HEK293T (cell line): ENCODE data around the gene IL31.

ENCODE experiments used
- CTCF ChIA-PET: fragments of 350-600 bp; formaldehyde crosslinking; extraction: SDS; loops from one replicate; lab custom pipeline; 2021; ENCODE audit warnings: antibody characterized with exemption, inconsistent platforms; lab: Yijun Ruan, JAX
- POLR2A ChIA-PET: fragments of 350-600 bp; formaldehyde crosslinking; extraction: SDS; loops from one replicate; lab custom pipeline; 2020; ENCODE audit warnings: antibody characterized with exemption, inconsistent platforms; lab: Yijun Ruan, JAX
- DNase-seq: peaks from one replicate; pipeline ENCODE4 v3.0.0; 2012; ENCODE audit warnings: mixed read lengths; ENCODE audit errors: extremely low spot score
- ARNT ChIP-seq: fragments of 450-650 bp; IDR thresholded peaks from 2 replicates; pipeline ENCODE4 v1.6.1; 2017; ENCODE audit warnings: mild to moderate bottlenecking
- BHLHE40 ChIP-seq: fragments of 450-650 bp; IDR thresholded peaks from 2 replicates; pipeline ENCODE4 v1.6.1; 2016; ENCODE audit warnings: mild to moderate bottlenecking, moderate library complexity, borderline replicate concordance
- CTBP1 ChIP-seq: fragments of 450-650 bp; IDR thresholded peaks from 2 replicates; pipeline ENCODE4 v1.6.1; 2016; ENCODE audit warnings: borderline replicate concordance
- ELF4 ChIP-seq: fragments of 450-650 bp; IDR thresholded peaks from 2 replicates; pipeline ENCODE4 v1.6.1; 2017; ENCODE audit warnings: antibody characterized with exemption
- FOXA1 ChIP-seq: fragments of 450-650 bp; IDR thresholded peaks from 2 replicates; pipeline ENCODE4 v1.6.1; 2016; ENCODE audit warnings: mild to moderate bottlenecking
- FOXK2 ChIP-seq: fragments of 450-650 bp; IDR thresholded peaks from 2 replicates; pipeline ENCODE4 v1.6.1; 2016; ENCODE audit warnings: mild to moderate bottlenecking
- FOXM1 ChIP-seq: fragments of 450-650 bp; IDR thresholded peaks from 2 replicates; pipeline ENCODE4 v1.6.1; 2017; ENCODE audit warnings: mild to moderate bottlenecking, borderline replicate concordance
- HDGF ChIP-seq: fragments of 450-650 bp; IDR thresholded peaks from 2 replicates; pipeline ENCODE4 v1.6.1; 2017; ENCODE audit warnings: antibody characterized with exemption, borderline replicate concordance
- L3MBTL2 ChIP-seq: fragments of 450-650 bp; conservative IDR thresholded peaks from 2 replicates; pipeline ENCODE4 v1.6.1; 2016; ENCODE audit warnings: mild to moderate bottlenecking
- LEF1 ChIP-seq: fragments of 450-650 bp; IDR thresholded peaks from 2 replicates; pipeline ENCODE4 v1.6.1; 2017; ENCODE audit warnings: mild to moderate bottlenecking, borderline replicate concordance
- NFRKB ChIP-seq: fragments of 450-650 bp; IDR thresholded peaks from 2 replicates; pipeline ENCODE4 v1.6.1; 2016; ENCODE audit warnings: mild to moderate bottlenecking, moderate library complexity
- SP1 ChIP-seq: fragments of 450-650 bp; IDR thresholded peaks from 2 replicates; pipeline ENCODE4 v1.6.1; 2017
- SUZ12 ChIP-seq: fragments of 450-650 bp; IDR thresholded peaks from 2 replicates; pipeline ENCODE4 v1.6.1; 2016; ENCODE audit warnings: mild to moderate bottlenecking
- TARDBP ChIP-seq: fragments of 450-650 bp; IDR thresholded peaks from 2 replicates; pipeline ENCODE4 v1.6.1; 2016
- ZNF384 ChIP-seq: fragments of 450-650 bp; IDR thresholded peaks from 2 replicates; pipeline ENCODE4 v1.6.1; 2016
- TF ChIP-seq, protein P1 (sequence below): fragments of 450-650 bp; IDR thresholded peaks from 2 replicates; pipeline ENCODE4 v1.6.1; 2016

The IL31 gene

DNA sequence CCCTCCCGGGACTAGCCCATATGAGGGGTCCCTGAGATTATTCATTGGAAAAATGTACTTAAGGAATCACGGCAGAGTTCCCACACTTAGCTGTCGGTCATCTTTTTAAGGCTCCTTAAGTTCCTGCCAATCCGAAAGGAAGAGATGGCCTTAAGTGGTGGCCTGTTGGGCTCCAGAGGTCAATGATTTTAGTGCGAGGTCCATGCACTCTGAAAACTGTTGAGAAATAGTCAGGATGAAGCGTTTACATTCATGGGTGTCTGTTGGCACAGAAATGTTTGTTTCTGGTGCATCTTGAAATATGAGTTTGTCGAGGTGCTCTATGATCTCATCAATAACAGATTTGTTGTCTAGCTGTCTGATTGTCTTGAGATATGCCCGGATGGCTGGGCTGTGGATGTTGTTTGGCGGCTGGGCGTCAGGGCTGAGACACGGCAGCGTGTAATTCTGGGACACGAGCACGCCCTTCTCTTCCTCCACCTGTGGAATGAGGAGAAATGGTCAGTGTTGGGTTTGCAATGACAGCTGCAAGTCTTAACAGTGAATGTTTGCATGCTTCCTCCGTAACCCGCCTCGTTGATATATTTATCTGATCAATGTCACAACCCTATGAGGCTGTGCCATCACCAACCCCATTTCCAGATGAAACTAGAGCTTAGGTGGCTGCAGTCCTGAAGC lies 1.6 kb downstream of the IL31 start:
- CTCF ChIA-PET = interaction anchor here (0.6 kb wide), 1 partner anchor 124 kb away, joined by 3 read pairs; no protein-coding TSS in a partner anchor

DNA sequence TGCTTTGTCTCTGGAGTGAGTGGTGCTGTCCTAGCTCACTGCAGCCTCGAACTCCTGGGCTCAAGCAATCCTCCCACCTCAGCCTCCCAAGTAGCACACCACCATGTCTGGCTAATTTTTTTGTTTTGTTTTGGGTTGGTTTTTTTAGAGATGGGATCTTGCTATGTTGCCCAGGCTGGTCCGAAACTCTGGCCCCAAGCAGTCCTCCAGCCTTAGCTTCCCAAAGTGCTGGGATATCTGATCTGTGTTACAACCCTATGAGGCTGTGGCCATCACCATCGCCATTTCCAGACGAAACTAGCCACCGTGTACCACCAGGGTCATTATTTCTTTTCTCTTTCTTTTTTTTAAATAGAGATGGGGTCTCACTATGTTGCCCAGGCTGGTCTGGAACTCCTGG lies 2.6 kb downstream of the IL31 start:
- ChIA-PET POLR2A (no interaction called here), CTCF (no interaction called here)
- DNase-seq = no peak
- no peak for TF ChIP-seq FOXM1
- TF ChIP-seq ZNF384 = no peak
- no peak for TF ChIP-seq SUZ12
- TF ChIP-seq ELF4 = no peak
- TF ChIP-seq FOXA1 = no peak
- no peak for TF ChIP-seq SP1
- no peak for TF ChIP-seq TARDBP
- no peak for TF ChIP-seq CTBP1
- TF ChIP-seq BHLHE40 = no peak
- TF ChIP-seq FOXK2 = no peak
- no peak for TF ChIP-seq LEF1
- TF ChIP-seq HDGF = no peak
- TF ChIP-seq, protein P1, sequence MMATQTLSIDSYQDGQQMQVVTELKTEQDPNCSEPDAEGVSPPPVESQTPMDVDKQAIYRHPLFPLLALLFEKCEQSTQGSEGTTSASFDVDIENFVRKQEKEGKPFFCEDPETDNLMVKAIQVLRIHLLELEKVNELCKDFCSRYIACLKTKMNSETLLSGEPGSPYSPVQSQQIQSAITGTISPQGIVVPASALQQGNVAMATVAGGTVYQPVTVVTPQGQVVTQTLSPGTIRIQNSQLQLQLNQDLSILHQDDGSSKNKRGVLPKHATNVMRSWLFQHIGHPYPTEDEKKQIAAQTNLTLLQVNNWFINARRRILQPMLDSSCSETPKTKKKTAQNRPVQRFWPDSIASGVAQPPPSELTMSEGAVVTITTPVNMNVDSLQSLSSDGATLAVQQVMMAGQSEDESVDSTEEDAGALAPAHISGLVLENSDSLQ = no peak
- TF ChIP-seq NFRKB = no peak
- TF ChIP-seq L3MBTL2 = no peak
- TF ChIP-seq ARNT = no peak

More for the DNA sequence above, 1.6 kb downstream of the IL31 start:
- TF ChIP-seq HDGF = no peak
- no peak for TF ChIP-seq CTBP1
- TF ChIP-seq SUZ12 = no peak
- TF ChIP-seq, protein P1 = no peak
- no peak for TF ChIP-seq FOXA1
- no peak for TF ChIP-seq ARNT
- no peak for TF ChIP-seq NFRKB
- no peak for TF ChIP-seq ZNF384
- TF ChIP-seq ELF4 = no peak
- TF ChIP-seq FOXK2 = no peak
- no peak for TF ChIP-seq BHLHE40
- TF ChIP-seq TARDBP = no peak
- no peak for TF ChIP-seq LEF1
- no peak for TF ChIP-seq SP1
- TF ChIP-seq FOXM1 = no peak
- TF ChIP-seq L3MBTL2 = no peak
- POLR2A ChIA-PET = no interaction called here
- DNase-seq = no peak

DNA sequence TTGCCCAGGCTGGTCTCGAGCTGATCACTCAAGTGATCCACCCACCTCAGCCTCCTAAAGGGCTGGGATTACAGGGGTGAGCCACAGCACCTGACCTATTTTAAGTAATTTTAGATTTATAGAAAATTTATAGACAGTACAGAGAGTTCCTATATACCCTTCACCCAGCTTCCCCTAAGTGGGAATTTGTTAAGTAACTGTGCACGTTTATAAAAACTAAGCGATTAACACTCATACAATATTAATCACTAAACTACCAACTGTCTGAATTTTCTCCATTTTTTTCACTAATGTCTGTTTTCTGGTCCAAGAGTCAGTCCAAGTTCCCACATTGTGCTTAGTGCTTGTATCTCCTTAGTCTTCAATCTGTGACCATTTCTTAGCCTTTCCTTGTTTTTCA lies 5.5 kb downstream of the IL31 start:
- CTCF ChIA-PET = no interaction called here
- POLR2A ChIA-PET = no interaction called here
- no peak for DNase-seq

DNA sequence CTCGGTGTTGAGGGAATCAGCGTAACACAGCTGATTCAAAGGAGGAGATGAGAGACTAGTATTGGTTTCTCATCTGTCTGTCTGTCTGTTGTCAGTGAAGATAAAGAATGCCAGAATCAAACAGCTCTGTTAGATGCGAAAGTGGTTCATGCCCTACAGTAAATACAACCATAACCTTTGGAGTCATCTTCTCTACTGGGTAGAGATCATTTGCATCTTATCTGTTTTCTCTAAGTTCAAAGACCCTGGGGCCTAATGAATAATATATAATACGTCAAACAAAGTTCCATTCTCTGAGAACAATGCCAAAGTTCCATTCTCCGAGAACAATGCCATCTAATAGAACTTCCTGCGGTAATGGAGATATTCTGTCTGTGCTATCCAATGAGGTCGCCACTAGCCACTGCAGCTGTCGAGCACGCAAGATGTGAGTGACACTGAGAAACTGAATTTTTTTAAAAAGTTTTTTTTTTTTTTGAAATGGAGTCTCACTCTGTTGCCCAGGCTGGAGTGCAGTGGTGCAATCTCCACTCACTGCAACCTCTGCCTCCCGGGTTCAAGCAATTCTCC lies 6.6 kb downstream of the IL31 start:
- POLR2A ChIA-PET = no interaction called here
- no peak for TF ChIP-seq ZNF384
- no peak for TF ChIP-seq FOXM1
- TF ChIP-seq ELF4 = no peak
- TF ChIP-seq SUZ12 = no peak
- TF ChIP-seq LEF1 = no peak
- no peak for TF ChIP-seq FOXA1
- no peak for TF ChIP-seq SP1
- TF ChIP-seq NFRKB = no peak
- TF ChIP-seq FOXK2 = no peak
- no peak for DNase-seq
- CTCF ChIA-PET = no interaction called here

More for the DNA sequence above, 5.5 kb downstream of the IL31 start:
- TF ChIP-seq SUZ12 (no peak), NFRKB (no peak), SP1 (no peak)

DNA sequence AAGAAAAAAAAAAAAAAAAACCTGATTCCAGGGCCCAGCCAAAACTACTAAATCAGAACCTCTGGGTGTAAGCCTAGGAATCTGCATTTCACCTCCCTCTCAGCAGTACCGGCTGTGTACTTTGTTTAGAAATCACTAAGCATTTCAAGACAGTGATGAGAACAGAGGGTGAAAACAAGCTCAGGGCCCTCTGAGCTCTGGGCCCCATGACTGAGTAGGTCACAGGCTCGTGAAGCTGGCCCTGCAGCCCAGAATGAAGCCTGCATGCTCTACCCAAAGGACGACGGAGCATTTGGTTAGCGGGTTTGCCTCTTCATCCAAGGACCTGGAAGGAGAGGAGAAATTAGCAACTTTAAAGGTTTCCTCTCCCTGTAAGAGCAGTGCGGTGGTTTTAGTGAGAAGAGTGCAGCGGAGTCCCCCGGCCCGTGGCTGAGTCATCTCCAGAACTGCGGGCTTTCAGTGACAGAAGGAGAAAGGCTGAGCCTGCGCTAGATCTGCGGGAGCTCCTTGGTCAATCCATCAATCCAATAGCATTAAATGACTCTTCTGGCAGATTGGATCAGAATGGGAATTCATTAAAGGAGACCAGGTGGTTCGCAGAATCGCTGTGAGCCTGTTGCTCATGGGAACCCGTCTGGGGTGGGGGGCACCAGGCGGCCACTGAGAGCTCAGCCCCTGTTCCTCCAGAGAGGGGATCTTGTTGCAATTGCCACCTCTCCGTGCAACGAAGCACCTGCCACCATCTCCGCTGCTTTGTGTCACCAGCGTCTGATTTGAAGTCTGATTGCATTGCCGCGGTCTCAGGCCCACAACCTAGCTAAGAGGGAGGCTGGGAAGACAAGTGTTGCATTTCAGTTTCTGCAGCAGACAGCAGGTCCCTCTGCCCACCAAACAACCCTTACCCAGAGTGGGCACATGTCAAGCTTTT lies 7.3 kb downstream of the IL31 start:
- no peak for DNase-seq
- ChIA-PET CTCF (no interaction called here), POLR2A (no interaction called here)
- TF ChIP-seq CTBP1 (no peak), LEF1 (no peak), FOXM1 (no peak), FOXK2 (no peak), SUZ12 (no peak), L3MBTL2 (no peak), TARDBP (no peak), ARNT (no peak), ZNF384 (no peak), HDGF (no peak), ELF4 (no peak), NFRKB (no peak), BHLHE40 (no peak), FOXA1 (no peak), SP1 (no peak)
- TF ChIP-seq, protein P1 = no peak
